ENCODE data around the gene KCTD2.
A peak's percentile ranks its signal among the peaks of the same experiment; 100 is the strongest.
"Not testable (repeated sequence)": the region's sequence is repeated elsewhere in the genome, so short reads cannot be mapped to it uniquely, and the experiment has no call there.

The KCTD2 gene

DNA sequence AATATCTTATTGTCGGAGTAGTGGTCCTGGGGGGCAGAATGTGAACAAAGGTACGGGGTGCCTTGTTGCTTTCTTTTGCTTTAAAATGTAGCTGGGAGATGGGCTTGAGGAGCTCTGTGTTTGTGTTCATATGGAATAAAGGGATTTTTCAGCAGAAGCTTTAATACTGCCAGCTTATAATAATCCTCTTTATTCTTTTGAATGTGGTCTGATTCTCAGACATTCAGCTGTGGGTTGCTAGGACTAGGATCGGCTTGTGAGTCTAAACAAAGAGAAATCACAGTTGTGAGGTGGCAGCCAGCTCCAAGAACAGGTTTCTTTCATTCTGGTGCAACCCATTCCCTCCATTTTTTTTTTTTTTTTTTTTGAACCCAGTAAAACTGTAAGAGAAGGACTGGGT, 27.3 kb upstream of the KCTD2 start:
- DNase-seq (ENCODE audit: low read depth in 2 of 3, low spot score in 1 of 3): no peak

DNA sequence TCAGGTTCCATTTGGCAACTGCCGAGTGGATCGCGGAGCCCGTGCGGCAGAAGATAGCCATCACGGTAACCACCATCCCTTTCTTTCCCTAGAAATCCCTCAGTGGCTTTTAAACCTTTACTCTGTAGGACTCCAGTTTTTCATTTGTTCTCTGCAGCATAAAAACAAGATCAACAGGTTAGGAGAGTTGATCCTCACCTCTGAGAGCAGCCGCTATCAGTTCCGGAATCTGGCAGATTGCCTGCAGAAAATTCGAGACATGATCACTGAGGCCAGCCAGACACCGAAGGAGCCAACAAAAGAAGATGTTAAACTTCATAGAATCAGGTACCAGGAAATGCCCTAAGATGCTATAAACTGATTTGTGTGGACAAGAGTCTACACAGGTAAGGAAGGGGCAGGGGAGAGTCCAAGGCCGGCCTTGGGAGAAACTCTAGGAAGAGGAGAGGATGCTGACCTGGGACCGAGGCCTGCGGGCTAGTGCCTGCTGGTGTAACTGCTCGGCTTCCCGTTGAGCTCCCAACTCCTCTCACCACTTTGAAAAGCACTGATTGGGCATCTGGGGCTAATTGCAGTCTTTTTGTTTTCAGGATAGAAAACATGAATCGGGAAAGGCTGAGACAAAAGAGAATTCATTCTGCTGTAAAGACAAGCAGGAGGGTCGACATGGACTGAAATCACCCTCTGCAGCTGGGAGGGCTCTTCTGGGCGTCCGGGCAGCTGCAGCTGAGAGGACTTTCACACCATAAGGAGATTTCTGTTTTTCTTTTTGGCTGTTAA, 26.5 kb upstream of the KCTD2 start:
- DNase-seq (ENCODE audit: low read depth in 2 of 3, low spot score in 1 of 3): no peak

DNA sequence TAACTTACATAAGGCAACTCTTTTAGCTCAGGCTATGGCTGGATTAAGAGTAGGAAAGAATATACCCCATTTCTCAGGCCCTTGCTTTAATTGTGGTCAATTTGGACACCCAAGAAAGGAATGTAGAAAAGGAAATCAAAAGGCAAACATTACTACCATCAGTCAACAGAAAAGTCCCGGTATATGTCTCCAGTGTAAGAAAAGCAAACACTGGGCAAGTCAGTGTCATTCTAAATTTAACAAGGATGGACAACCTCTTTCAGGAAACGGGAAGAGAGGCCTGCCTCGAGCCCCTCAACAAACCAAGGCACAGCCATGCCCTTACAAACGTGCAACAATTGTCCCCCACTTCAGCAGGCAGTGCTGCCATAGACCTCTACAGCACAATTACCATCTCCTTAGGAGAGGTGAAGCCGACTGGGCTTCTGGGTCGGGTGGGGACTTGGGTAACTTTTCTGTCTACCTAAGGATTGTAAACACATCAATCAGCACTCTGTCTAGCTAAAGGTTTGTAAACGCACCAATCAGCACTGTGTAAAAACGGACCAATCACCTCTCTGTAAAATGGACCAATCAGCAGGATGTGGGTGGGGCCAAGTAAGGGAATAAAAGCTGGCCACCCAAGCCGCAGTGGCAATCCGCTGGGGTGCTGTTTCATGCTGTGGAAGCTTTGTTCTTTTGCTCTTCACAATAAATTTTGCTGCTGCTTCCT, 22.2 kb upstream of the KCTD2 start:
- DNase-seq (ENCODE audit: low read depth in 2 of 3, low spot score in 1 of 3): peak in 1 of 3 donors; percentile 43

DNA sequence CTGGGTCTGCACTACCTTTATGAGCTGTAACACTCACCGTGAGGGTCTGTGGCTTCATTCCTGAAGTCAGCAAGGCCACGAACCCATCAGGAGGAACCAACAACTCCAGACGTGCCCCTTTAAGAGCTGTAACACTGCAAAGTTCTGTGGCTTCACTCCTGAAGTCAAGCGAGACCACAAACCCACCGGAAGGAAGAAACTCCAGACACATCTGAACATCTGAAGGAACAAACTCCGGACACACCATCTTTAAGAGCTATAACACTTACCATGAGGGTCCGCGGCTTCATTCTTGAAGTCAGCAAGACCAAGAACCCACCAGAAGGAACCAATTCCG, 21.7 kb upstream of the KCTD2 start:
- DNase-seq (ENCODE audit: low read depth in 2 of 3, low spot score in 1 of 3): not testable (repeated sequence)

DNA sequence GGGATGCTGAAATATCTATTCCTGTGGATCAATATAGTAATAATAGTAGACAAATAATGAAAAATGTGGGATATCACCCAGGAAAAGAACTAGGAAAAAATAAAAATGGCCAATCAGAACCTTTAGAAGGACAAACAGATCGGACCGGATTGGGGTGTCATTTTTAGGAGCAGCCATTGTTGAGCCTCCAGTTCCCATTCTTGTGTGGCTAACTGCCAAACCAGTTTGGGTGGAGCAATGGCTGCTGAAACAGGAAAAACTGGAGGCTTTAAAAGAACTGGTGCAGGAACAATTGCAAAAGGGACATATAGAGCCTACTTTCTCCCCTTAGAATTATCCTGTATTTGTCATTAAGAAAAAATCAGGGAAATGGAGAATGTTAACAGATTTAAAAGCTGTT, 20.4 kb upstream of the KCTD2 start:
- DNase-seq (ENCODE audit: low read depth in 2 of 3, low spot score in 1 of 3): not testable (repeated sequence)

DNA sequence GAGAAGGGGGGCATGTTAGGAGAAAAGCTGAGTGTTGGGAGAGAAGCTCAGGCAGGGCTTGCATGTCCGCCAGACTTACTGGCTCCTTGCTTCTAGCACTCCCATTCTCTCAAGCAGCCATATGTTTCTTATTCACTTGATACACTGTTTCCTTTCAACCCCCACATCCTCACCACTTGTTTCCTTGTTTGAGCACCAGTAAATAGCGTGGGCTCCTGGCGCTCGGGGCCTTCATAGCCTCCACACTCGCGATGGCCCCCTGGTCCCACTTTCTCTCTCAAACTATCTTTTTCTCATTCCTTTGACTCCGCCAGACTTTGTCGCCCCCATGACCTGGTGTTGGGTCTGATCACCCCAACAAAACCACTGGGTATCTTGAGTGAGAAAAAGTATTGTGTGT, 16.9 kb upstream of the KCTD2 start:
- DNase-seq (ENCODE audit: low read depth in 2 of 3, low spot score in 1 of 3): no peak

DNA sequence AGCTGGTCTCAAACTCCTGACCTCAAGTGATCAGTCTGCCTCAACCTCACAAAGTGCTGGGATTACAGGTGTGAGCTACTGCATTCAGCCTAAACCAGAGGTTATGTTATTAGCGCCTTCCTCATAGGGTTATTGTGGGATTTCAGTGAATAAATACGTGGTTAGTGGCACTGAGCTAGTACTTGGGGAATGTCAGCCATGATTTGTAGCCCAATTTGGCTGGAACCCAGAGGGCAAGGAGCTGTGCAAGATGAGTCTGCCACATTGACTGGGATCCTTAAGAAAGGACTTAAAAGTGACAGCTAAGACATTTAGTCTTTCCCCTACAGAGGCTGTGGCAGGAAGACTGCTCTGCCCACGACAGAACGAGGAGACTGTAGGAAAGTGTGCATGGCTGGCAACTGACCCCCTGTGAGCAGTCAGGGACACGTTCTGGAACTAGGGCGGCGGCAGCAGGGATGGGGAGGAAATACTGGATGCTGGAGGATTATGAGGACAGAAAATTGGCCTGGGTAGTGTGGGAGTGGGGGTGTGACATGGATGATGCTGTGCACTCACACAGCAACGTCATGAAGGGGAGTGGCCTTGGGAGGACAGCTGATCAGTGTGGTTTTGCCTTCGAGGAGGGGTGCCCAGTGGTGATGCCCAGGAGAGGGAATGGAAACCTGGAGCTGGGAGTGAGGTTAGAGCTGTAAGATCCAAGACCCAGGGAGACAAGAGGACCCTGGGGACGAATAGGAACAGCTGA, 14.9 kb upstream of the KCTD2 start:
- peak in 2 of 3 donors; percentile 48 to 54 for DNase-seq (ENCODE audit: low read depth in 2 of 3, low spot score in 1 of 3)

DNA sequence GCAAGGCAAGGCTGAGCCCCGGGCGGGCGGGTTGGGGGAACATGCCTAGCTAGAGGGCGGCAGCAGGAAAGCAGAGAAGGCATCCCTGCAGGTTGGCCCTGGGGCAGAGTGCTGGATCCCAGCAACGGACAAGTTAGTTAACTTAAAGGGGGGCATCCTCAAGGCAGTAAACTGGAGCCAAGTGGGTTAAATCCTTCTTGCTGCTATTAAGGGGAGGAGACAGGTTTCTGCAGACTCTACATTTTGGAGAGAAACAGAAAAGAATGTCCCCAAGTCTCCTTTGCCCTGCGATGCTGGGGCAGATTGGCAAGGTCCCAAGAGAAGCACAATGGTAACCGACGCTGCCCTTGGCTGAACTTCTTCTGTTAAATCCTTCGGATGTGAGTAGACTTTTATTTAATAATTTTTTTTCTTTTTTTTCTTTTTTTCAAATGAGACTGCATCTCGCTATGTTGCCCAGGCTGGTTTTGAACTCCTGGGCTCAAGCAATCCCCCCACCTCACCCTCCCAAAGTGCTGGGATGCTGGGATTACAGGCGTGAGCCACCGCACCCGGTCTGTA, 14.2 kb upstream of the KCTD2 start:
- no peak for DNase-seq (ENCODE audit: low read depth in 2 of 3, low spot score in 1 of 3)

DNA sequence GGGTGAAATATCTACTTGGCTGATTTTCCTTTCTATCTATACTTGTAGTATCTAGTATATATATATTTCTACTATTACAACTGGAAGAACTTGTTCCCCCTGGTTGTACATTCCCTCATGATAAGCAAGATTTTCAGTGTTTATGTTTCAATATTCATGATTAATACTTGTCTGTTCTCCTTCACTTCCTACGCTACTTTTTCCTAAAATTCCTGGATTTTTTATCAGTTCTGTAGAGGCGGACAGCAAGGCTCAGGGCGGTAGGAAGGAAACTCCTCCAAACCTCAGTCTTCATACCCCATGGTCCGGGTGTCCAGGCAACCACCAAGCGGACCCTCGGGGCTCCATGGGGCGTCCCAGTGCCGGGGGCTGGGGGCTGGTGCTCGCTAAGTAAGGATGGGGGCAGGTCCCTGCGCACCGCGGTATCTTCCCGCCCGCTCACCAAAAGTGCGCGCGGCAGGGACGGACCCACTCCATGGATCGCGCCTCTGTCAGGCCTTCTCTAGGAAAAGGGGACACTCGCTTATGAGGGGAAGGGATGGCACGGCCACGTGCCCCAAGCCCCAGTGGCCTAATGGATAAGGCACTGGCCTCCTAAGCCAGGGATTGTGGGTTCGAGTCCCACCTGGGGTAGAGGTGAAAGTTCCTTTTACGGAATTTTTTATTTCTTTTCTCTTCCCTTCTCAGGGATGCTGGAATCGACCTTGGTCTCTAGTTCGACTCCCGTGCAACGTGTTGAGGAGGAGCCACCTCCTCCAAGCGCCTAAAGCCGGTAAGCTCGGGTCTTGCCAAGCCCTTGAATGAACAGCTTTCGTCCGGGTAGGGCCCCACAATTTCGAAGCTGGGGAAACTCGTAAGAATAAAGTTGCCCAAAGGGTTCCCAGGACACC, 13.4 kb upstream of the KCTD2 start:
- peak; percentile 88 to 100 (median 97) for DNase-seq (ENCODE audit: low read depth in 2 of 3, low spot score in 1 of 3)

DNA sequence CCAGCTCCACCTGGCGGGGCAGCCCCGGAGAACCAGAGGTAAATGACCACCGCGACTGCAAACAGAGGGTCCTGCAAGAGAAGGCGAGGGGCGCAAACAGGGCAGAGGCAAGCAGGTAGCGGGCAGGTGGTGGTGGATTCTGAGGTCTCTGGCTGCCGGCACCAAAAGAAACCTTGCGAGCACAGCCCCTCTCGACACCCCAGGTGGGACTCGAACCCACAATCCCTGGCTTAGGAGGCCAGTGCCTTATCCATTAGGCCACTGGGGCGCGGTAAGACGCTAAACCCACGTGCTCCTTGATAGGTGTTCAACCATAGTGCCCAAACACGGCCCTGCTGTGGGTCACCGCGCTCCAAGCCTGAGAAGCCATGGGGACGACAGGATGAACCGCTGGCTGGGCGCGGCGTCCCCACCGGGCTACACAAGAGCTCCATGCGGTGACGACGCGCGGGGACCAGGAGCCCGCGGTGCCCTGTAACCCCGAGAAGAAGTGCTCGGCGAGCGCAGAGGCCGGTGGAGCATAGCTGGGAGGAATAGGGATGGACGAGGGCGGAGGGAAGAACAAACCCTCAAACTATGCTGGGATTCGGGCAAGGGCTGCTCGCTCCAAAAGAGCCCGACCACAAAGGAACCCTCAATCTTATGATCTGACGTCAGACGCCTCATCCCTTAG, 12.7 kb upstream of the KCTD2 start:
- peak; percentile 89 to 98 (median 95) for DNase-seq (ENCODE audit: low read depth in 2 of 3, low spot score in 1 of 3)

DNA sequence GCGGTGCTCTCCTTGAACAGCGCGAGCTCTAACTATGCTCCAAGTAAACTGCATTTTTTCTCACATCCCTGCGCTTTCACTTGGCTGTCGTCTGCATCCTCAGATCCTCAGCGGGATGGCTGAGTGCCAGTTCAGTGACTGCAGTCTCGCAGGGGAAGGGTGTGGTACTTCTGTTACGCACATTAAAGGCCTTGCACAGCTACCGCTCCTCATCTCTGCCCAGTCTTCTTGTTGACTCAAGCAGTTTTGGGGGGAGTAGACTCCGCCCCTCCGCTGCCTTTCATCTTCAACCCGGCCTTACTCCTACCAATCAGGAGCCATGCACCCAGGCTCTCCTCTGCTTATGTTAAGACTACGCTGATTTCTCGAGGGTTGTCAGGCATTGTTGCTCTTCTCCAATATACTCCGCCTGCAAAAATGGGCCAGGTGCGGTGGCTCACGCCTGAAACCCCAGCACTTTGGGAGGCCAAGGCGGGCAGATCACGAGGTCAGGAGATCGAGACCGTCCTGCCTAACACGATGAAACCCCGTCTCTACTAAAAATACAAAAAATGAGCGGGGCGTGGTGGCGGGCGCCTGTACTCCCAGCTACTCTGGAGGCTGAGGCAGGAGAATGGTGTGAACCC, 10.3 kb upstream of the KCTD2 start:
- peak; percentile 63 to 69 (median 64) for DNase-seq (ENCODE audit: low read depth in 2 of 3, low spot score in 1 of 3)

DNA sequence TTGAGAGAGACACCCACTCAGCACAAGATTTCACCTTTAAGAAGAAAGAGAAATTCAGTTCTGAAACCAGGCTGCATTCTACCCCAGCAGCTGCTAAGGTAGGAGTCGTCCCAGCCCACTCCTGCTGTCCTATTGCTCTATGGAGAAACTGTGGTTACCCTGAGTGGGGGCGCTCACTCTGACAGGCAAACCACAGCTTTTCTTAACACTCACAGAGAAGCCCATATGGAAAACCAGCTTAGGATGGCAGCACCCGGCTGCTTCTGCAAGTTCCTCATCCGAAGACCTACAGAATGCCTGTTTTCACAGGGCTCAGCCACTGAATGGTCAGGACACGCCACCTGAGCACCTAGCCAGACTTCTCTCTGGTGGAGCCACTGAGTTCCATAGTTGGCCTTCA, 7.8 kb upstream of the KCTD2 start:
- DNase-seq (ENCODE audit: low read depth in 2 of 3, low spot score in 1 of 3): no peak

DNA sequence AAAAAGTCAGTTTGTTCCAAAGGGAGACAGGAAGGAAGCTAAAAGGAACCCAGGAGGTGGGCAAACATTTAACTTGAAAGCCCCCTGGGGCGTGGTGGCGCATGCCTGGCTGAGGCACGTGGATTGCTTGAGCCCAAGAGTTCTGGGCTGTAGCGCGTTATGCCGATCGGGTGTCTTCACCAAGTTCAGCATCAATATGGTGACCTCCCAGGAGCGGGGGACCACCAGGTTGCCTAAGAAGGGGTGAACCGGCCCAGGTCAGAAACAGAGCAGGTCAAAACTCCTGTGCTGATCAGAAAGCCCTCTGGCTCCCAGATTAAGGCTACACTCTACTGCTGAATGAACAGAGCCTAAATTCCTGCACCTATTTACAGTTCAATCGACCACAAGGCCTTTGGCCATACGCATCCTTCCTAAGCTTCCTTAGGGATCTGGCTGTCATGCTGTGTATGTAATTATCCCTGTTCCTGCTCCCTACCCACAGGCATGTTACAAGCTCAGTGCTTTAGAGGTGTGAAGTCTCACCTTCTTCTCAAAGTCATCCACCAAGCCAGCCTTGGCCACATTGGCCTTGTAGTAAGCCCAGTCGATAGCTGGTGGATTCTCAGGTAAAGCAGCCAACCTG, 5.3 kb upstream of the KCTD2 start:
- DNase-seq (ENCODE audit: low read depth in 2 of 3, low spot score in 1 of 3): no peak

DNA sequence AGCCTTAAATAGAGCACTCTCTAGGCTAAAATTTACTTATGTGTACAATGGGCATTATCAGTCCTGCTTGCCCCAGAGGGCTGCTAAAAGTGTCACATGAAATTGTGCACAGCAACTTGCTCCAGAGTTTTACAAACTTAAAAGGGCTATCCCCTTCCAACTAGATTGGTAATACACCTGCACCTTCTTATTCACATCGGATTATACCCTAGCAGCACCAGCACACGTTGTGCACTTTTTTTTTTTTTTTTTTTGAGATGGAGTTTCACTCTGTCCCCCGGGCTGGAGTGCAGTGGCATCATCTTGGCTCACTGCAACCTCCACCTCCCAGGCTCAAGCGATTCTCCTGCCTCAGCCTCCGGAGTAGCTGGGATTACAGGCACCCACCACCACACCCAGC, 3.2 kb upstream of the KCTD2 start:
- not testable (repeated sequence) for DNase-seq (ENCODE audit: low read depth in 2 of 3, low spot score in 1 of 3)

DNA sequence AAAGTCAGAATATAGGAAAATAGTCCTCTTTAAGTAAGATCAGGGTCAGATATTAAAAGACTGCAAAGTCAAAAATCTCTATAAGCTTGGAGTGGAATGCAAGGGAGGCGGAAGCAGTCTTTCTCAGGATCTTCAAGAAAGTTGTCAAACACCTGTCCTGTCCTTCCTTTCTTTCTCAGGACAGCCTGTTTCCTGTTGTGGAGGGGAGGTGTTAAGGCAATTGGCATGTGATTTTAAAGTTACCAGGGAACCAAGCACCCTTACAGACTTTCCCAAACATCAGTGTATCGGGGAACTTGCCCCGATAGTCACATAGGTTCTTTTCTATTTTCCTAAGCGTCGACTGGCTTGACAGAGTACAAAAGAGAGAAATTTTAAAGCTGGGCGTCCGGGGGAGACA, 2.3 kb upstream of the KCTD2 start:
- no peak for DNase-seq (ENCODE audit: low read depth in 2 of 3, low spot score in 1 of 3)

DNA sequence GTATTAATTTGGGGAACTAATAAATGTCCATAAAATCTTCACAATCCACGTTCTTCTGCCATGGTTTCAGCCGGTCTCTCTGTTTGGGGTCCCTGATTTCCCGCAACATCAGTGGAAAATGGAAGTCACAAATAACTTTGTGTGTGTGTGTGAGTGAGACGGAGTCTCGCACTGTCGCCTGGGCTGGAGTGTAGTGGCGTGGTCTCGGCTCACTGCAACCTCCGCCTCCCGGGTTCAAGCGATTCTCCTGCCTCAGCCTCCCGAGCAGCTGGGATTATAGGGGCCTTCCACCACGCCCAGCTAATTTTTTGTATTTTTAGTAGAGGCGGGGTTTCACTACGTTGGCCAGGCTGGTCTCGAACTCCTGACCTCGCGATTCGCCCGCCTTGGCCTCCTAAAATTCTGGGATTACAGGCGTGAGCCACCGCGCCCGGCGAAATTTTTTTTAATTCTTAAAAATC, 1.0 kb upstream of the KCTD2 start:
- not testable (repeated sequence) for DNase-seq (ENCODE audit: low read depth in 2 of 3, low spot score in 1 of 3)

DNA sequence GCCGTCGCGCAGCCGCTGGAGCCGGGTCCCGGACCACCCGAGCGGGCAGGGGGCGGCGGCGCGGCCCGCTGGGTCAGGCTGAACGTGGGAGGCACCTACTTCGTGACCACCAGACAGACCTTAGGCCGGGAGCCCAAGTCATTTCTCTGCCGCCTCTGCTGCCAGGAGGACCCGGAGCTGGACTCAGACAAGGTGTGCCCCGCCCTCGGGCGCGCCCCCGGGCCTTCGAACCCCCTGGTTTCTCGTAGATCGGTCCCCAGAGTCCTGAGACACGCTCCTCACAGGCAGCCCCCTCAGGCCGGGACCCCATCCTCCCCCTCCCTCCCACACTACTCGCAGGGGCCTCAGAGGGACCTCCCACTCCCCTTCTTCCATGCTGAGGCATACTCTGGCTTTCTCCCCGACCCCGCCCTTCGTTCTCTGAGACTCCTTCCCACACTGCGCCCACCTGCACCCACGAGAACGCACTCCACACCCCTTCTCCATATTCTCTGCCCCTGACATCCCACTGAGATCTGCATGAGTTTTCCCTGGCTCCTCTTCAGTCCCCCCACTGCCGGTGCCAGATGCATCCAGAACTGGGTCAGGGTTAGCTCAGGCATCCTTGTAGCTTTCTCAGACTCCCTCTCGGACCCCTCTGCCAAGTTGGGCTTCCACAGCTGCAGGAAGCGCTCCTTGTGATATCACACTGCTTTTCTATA, 523 bp downstream of the KCTD2 start:
- no peak for DNase-seq (ENCODE audit: low read depth in 2 of 3, low spot score in 1 of 3)

DNA sequence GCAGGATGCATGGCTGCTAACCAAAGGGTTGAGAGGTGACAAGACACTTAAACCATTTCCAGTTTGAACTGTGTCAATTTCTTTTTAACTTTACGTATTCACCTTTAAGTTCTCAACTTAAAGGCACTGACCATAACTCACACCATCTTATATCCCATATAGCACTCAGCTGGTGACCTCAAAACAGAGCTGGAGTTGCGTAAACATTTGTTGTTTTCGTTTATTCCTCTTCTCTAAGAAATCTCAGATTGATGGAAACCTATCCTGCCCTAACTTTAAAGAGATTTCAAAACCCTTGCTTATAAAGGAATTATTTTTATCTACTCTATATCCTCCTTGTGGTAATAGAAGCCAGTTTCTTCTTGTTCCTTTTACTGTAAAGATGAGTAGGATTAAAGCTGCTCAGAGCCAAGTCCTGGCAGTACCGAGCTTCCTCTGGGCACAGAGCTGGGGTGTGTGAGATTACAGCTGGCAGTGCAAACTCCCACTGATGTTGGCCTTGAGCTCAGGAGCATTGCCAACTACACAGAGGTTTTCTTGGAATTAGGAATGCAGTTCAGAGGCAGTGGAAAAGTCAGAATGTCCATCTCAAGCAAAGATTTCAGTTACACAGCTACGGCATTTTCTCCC, 1.3 kb downstream of the KCTD2 start:
- no peak for DNase-seq (ENCODE audit: low read depth in 2 of 3, low spot score in 1 of 3)

Data from stimulated activated CD4-positive, alpha-beta T cell treated with anti-CD3 and anti-CD28 coated beads, Interleukin-12 subunit alpha, Interleukin-12 subunit beta, amount 100 ng/mL, for 48 hours (primary cell).